DMS79 treated with DMSO at 0.1 percent for 48 hours (cell line): ENCODE data around the gene ATG4D.
"Not testable (repeated sequence)": the region's sequence is repeated elsewhere in the genome, so short reads cannot be mapped to it uniquely, and the experiment has no call there.

Experiments used
- DNase-seq: peaks from one replicate; lab custom pipeline; 2025; lab: John Stamatoyannopoulos, UW

ATG4D gene

GRCh38 chr19:10519421-10519820, 24.3 kb upstream of the ATG4D start:
- DNase-seq, result no peak

DNA sequence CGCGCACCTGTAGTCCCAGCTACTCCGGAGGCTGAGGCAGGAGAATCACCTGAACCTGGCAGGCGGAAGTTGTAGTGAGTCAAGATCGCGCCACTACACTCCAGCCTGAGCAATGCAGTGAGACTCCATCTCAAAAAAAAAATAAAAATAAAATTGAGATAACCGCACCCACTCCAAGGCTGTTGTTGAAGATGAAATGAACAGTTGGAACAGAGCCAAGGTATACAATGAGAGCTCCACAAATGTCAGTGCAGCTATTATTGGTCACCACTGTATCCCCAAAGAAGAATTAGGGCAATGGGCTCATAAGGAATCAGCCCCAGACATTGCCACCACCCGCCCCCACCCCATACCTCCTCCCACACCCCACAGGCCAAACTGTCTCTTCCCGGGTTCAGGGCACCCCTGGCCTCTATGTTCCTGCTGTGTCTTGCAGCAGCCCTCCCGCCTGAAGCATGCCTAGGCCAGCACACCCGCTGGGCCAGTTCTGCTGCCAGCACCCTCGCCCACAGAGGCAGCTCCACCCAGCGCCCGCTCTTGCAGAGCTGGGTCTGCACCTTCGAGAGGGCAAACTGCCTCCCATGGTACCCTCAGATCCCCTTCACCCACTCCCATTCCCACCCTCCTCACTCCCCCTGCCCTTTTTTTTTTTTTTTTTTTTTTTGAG, 22.9 kb upstream of the ATG4D start:
- no peak for DNase-seq

- no peak for DNase-seq
Measured at GRCh38 chr19:10521461-10522171, 22.1 kb upstream of the ATG4D start.

GRCh38 chr19:10523135-10523636, 20.5 kb upstream of the ATG4D start:
- DNase-seq, result no peak

GRCh38 chr19:10525636-10526035, 18.1 kb upstream of the ATG4D start:
- DNase-seq, result no peak

GRCh38 chr19:10526887-10527286, 16.8 kb upstream of the ATG4D start:
- DNase-seq, result not testable (repeated sequence)

- no peak for DNase-seq
Measured at GRCh38 chr19:10532457-10532856, 11.2 kb upstream of the ATG4D start.

DNA sequence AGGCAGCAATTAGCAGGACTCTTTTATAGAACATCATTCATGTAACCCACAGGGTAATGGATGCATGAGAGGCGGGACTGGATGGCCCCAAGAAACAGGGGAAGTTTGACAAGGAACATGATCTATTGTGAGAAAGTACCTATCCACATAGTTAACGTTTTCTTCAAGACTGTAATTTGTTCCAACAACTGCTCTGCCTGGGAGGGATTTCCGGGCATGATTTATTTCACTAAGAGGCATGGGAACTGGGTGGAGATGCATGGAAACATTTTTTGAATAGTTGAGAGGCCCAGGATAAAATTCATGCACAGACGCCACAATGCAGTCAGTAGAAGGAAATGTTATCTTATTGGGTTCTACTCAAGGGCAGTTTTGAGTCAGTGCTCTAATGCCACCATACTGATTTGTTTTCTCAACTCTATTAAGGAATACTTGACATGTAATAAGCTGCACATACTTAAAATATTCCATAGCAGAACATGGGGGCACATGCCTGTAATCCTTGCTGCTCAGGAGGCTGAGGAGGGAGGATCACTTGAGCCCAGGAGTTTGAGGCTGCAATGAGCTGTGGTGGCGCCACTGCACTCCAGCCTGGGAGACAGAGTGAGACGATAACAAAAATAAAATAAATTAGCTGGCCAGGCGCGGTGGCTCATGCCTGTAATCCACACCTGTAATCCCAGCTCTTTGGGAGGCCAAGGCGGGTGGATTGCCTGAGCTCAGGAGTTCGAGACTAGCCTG, 9.9 kb upstream of the ATG4D start:
- no peak for DNase-seq

DNA sequence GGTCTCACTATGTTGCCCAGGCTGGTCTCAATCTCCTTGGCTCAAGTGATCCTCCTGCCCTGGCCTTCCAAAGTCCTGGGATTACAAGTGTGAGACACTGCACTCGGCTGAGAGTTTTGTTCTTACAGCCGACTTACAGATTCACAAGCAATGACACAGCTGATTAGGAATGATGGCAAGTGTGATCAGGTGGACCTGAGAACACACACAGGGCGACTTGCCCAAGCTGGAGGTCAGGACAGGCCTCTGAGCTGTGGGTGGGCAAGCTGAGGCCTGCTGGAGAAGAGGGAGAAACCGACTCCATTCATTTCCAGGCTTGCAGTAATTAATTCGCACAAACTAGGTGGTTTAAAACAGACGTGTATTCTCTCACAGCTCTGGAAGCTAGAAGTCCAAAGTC, 8.1 kb upstream of the ATG4D start:
- no peak for DNase-seq

DNA sequence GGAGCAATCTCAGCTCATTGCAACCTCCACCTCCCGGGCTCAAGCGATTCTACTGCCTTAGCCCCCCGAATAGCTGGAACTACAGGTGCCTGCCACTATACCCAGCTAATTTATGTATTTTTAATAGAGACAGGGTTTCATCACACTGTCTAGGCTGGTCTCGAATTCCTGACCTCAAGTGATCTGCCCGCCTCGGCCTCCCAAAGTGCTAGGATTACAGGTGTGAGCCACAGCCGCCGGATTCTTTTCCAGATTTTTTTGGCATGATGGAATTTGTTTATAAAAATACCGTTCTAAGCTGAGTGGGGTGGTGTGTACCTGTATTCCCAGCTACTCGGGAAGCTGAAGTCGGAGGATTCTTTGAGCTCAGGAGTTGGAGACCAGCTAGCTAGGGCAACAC, 6.0 kb upstream of the ATG4D start:
- DNase-seq, result no peak

- no peak for DNase-seq
Measured at GRCh38 chr19:10538204-10538983, 5.3 kb upstream of the ATG4D start.

DNA sequence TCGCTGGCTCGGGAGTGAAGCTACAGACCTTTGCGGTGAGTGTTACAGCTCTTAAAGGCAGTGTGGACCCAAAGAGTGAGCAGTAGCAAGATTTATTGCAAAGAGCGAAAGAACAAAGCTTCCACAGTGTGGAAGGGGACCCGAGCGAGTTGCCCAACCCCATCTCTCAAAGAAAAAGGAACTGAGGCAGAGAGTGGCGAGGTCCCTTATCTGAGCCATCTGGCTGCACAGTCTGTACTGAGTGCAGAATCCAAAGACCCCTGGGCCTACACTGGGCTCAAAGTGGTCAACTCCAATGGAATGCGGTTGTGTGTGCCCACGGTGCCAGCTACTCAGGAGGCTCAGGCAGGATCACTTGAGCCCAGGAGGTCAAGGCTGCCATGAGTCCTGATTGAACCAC, 4.7 kb upstream of the ATG4D start:
- not testable (repeated sequence) for DNase-seq

DNA sequence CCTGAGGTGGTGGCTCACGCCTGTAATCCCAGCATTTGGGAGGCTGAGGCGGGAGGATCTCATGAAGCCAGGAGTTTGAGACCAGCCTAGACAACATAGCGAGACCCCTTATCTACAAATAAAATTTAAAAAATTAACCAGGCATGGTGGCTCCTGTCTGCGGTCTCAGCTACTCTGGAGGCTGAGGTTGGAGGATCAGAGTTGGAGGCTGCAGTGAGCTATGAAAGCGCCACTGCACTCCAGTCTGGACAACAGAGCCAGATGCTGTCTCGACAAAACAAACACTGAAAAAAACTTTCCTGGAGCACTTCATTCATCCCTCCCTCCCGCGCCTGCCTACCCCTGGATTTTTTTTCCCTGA, 665 bp upstream of the ATG4D start:
- no peak for DNase-seq

DNA sequence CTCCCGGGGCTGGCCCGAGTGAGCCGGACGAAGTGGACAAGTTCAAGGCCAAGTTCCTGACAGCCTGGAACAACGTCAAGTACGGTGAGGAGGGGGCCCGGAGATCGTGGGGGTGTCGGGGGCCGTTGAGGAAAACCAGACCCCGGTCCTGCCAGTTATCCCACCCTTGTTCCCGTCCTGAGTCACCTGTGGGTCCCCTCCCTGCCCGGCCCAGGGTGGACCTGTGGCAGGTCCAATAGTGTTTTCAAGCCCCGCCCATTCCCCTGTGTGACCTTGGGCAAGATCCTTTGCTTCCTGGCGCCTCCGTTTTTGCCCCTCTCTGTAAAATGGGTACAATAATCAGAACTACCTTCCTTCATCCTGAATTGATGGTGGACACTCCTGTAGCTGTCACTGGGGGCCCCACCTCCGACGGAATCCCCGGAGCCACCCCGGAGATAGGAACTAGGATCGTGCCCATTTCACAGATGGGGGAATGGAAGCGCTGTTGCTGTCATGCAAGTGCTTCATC, 593 bp downstream of the ATG4D start:
- DNase-seq, result peak; percentile 8

- DNase-seq, result no peak
Measured at GRCh38 chr19:10544753-10545251, 1.1 kb downstream of the ATG4D start.

DNA sequence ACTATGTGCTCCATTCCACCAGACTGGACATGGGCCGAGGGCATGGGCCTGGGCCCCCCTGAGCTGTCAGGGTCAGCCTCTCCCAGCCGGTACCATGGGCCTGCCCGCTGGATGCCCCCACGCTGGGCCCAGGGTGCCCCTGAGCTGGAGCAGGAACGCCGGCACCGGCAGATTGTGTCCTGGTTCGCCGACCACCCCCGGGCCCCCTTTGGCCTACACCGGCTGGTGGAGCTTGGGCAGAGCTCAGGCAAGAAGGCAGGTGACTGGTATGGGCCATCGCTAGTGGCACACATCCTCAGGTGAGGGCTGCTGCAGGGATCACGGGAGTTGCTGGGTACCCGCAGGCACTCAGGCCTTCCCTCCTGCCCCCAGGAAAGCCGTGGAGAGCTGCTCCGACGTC, 3.1 kb downstream of the ATG4D start:
- DNase-seq, result no peak

DNA sequence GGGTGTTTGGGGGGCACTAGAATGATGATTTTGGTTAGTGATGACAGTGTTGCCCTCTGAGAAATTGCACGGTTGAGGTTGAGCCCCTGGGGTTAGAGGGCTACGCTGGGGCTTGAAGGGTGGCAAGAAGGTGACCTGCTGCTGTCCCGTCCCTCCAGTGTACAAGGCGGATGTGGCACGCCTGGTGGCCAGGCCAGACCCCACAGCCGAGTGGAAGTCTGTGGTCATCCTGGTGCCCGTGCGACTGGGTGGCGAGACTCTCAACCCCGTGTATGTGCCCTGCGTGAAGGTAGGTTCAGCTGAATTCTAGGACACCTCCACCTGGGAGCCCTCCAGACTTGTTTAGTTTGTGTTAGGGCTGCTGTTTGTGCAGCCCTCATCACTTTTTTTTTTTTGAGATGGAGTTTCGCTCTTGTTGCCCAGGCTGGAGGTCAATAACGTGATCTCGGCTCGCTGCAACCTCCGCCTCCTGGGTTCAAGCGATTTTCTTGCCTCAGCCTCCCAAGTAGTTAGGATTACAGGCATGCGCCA, 5.1 kb downstream of the ATG4D start:
- no peak for DNase-seq

DNA sequence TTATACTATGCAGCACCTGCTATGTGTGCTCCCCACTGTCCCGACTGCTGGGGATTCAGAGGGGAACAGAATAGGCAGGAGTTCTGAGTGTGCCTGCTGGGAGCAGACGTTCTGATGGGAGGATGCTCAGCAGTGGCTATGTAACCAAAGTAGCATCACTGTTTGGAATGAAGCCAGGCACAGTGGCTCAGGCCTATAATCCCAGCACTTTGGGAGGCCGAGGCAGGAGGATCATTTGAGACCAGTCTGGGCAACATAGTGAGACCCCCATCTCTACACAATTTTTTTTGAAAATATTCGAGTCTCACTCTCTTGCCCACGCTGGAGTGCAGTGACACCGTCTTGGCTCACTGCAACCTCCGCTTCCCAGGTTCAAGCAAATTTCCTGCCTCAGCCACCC, 6.0 kb downstream of the ATG4D start:
- no peak for DNase-seq

- DNase-seq, result no peak
Measured at GRCh38 chr19:10550336-10550735, 6.6 kb downstream of the ATG4D start.

GRCh38 chr19:10551006-10551405, 7.3 kb downstream of the ATG4D start:
- not testable (repeated sequence) for DNase-seq

DNA sequence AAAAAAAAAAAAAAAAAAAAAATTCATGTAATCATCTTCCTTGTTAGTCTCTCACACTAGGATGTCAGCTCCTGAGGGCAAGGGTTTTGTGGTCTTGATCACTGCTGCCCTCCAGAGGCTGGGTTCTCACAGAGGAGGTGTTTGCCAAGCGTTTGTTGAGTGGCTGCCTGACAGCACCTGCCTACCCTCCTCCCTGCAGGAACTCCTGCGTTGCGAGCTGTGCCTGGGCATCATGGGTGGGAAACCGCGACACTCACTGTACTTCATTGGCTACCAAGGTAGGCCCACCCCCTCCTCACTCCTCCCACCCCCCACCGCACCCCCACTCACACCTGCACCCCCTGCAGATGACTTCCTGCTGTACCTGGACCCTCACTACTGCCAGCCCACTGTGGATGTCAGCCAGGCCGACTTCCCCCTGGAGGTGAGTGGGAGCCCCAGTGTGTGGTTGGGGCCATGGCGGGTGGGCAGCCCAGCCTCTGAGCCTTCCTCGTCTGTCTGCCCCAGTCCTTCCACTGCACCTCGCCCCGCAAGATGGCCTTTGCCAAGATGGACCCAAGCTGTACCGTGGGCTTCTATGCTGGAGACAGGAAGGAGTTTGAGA, 8.1 kb downstream of the ATG4D start:
- DNase-seq, result no peak
